A673 (cell line): Measurements from ENCODE around the gene OR13C5.

Experiments used
- EZH2 ChIP-seq: fragments of 200-600 bp; sonication (generic); IDR thresholded peaks from 2 replicates; pipeline ENCODE4 v1.6.1; 2017; ENCODE audit warnings: borderline replicate concordance, low read depth, mild to moderate bottlenecking, mixed read lengths, antibody characterized with exemption, low read length; ENCODE audit not compliant: poor library complexity, severe bottlenecking
- TF ChIP-seq, protein P1 (sequence below): fragments of 300-800, 200-600 bp; sonication (generic); conservative IDR thresholded peaks from 2 replicates; pipeline ENCODE4 v1.5.1; 2017; ENCODE audit warnings: low read depth, mild to moderate bottlenecking, antibody characterized with exemption, low read length, moderate library complexity, mixed read lengths

DNA sequence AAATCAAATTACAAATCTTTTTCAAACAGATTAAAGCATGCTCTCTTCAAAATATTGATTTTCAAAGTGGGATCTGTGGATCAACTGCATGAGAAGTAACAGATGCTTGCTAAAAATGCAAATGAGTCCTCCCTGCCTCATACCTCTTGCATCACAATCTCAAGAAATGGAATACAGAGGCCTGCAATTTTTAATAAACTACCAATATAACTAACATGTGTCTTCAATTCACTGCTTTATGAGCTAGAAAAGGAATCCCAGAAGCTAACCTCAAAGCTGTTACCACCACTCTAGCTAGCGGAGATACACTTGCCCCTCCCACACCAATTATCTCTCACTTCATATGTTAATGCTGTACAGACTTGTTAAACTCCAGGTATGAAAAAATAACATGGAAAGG, 9.6 kb downstream of the OR13C5 start:
- TF ChIP-seq, protein P1, sequence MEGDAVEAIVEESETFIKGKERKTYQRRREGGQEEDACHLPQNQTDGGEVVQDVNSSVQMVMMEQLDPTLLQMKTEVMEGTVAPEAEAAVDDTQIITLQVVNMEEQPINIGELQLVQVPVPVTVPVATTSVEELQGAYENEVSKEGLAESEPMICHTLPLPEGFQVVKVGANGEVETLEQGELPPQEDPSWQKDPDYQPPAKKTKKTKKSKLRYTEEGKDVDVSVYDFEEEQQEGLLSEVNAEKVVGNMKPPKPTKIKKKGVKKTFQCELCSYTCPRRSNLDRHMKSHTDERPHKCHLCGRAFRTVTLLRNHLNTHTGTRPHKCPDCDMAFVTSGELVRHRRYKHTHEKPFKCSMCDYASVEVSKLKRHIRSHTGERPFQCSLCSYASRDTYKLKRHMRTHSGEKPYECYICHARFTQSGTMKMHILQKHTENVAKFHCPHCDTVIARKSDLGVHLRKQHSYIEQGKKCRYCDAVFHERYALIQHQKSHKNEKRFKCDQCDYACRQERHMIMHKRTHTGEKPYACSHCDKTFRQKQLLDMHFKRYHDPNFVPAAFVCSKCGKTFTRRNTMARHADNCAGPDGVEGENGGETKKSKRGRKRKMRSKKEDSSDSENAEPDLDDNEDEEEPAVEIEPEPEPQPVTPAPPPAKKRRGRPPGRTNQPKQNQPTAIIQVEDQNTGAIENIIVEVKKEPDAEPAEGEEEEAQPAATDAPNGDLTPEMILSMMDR = no peak
- TF ChIP-seq EZH2 = no peak
